ENCODE results near the gene CALD1.

GRCh38 chr7:134968110-134968509, 188.7 kb downstream of the CALD1 start:
- TF ChIP-seq, protein P1, sequence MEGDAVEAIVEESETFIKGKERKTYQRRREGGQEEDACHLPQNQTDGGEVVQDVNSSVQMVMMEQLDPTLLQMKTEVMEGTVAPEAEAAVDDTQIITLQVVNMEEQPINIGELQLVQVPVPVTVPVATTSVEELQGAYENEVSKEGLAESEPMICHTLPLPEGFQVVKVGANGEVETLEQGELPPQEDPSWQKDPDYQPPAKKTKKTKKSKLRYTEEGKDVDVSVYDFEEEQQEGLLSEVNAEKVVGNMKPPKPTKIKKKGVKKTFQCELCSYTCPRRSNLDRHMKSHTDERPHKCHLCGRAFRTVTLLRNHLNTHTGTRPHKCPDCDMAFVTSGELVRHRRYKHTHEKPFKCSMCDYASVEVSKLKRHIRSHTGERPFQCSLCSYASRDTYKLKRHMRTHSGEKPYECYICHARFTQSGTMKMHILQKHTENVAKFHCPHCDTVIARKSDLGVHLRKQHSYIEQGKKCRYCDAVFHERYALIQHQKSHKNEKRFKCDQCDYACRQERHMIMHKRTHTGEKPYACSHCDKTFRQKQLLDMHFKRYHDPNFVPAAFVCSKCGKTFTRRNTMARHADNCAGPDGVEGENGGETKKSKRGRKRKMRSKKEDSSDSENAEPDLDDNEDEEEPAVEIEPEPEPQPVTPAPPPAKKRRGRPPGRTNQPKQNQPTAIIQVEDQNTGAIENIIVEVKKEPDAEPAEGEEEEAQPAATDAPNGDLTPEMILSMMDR (IDR thresholded peaks at IDR 0.05 in 8 of 11, conservative IDR thresholded peaks at IDR 0.05 in 3 of 11): no peak
- no peak for TF ChIP-seq POLR2A (IDR thresholded peaks at IDR 0.05)

Data from spleen (tissue), 7 donors.